Astrocyte of the cerebellum (primary cell): Measurements from ENCODE around the gene GAS7.

Experiments used
- DNase-seq: peaks from one replicate; pipeline ENCODE4 v3.0.0-alpha.2; 2011; ENCODE audit warnings: low read depth
- H3K4me3 ChIP-seq: 2 replicates; pipeline ENCODE4 v1.5.1; 2011; ENCODE audit warnings: mild to moderate bottlenecking, low read depth, low read length, moderate library complexity
- in situ Hi-C: cut with HindIII; loops from 2 replicates; pipeline ENCODE4 v1.10.0; 2017; ENCODE audit warnings: low sequenced_read_pairs
- TF ChIP-seq, protein P1 (sequence below): IDR thresholded peaks from 2 replicates; pipeline ENCODE4 v1.5.1; 2012; ENCODE audit warnings: low read length, low read depth, moderate library complexity, mild to moderate bottlenecking; ENCODE audit errors: missing control alignments

Gene GAS7

DNA sequence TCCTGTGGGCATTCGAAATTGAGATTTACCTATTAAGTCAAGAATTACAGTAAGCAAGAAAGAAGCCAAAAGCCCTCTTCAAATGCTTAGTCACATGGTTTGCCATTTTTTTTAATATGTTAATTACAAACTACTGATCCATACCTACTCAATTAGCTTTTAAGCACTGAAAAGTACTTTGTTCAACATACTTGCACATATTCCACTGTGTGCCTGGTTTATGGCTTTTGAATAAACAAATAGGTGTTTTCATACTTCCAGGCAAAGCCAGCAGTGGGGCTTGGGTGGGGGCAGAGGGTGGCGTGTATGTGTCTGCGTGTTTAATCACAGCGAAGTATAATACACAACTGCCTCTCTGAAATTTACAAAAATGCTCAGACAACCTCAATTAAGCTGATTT lies 51.4 kb downstream of the GAS7 start:
- no peak overlapping the region for H3K4me3 ChIP-seq
- TF ChIP-seq, protein P1, sequence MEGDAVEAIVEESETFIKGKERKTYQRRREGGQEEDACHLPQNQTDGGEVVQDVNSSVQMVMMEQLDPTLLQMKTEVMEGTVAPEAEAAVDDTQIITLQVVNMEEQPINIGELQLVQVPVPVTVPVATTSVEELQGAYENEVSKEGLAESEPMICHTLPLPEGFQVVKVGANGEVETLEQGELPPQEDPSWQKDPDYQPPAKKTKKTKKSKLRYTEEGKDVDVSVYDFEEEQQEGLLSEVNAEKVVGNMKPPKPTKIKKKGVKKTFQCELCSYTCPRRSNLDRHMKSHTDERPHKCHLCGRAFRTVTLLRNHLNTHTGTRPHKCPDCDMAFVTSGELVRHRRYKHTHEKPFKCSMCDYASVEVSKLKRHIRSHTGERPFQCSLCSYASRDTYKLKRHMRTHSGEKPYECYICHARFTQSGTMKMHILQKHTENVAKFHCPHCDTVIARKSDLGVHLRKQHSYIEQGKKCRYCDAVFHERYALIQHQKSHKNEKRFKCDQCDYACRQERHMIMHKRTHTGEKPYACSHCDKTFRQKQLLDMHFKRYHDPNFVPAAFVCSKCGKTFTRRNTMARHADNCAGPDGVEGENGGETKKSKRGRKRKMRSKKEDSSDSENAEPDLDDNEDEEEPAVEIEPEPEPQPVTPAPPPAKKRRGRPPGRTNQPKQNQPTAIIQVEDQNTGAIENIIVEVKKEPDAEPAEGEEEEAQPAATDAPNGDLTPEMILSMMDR = no peak
- no peak for DNase-seq
- in situ Hi-C loops = no loop called here

DNA sequence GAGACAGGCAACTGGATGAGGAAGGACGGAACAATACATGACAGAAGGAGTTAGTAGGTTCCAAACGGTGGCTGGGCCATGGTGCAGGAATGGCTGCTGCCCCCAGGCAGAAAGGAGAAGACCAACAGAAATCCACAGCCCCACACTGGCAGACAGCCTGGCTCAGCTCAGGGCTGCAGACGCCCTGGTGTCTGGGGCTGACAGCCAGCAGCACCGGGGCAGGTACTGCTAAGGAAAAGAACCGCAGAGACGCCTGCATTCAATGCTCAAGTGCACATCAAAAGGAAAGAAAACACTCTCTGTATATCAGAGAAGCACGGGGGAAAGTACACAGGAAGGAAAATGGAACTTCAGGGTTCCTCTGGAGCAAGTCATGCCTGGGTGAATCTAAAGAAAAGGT lies 53.4 kb downstream of the GAS7 start:
- no peak overlapping the region for H3K4me3 ChIP-seq
- DNase-seq = no peak
- in situ Hi-C loops = no loop called here
- TF ChIP-seq, protein P1 = no peak

DNA sequence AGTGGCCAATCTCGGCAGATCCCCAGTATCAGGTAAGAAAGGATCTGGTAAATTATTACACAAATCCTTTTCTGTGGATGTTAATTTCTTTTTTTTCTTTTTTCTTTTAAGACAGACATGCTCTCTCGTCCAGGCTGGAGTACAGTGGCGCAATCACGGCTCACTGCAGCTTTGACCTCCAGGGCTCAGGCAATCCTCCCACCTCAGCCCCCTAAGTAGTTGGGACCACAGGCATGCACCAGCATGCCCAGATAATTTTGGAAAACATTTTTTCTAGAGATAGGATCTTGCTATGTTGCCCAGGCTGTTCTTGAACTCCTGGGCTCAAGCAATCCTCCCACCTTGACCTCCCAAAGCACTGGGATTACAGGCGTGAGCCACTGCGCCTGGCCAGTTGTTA lies 54.0 kb downstream of the GAS7 start:
- TF ChIP-seq, protein P1 = no peak
- DNase-seq = no peak
- no peak overlapping the region for H3K4me3 ChIP-seq
- in situ Hi-C loops = no loop called here

DNA sequence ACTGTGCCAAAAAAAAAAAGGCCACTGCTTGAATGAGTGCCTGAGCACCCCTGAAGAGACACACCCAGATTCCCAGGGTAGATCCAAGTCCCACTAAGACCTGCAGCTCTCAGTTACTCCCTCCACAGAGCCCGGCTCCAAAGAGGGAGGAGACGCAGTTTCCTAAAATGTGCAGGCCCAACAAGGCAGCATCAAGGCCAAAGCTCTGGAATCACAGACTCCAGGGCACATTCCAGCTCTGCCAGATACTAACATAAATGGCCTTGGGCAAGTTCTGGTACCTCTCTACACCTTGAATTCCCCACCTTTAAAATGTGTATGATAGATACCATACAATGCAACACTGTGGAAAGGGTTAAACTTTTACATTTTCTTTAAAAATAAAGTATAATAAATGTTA lies 57.0 kb downstream of the GAS7 start:
- TF ChIP-seq, protein P1 = no peak
- in situ Hi-C loops = no loop called here
- DNase-seq = no peak
- no peak overlapping the region for H3K4me3 ChIP-seq

DNA sequence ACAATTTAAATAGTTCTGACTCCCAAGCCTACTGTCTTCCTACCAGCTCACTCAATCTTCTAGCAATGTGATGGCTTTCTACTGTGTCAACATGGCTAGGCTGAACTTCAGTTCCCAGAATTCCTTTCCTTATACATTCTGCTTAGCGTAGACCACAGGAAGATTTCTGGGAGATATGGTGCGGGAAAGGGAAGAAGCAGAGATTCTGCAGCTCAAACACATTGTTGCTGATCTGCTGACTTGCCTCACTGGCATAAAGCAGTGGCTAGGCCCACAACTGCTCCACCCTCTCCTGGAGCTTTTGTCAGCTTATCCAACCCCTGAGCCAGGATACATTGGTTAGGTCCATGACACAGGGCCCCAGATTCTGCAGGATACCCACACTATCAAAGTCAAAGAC lies 58.8 kb downstream of the GAS7 start:
- DNase-seq = no peak
- TF ChIP-seq, protein P1 = no peak
- in situ Hi-C loops = no loop called here
- no peak overlapping the region for H3K4me3 ChIP-seq

DNA sequence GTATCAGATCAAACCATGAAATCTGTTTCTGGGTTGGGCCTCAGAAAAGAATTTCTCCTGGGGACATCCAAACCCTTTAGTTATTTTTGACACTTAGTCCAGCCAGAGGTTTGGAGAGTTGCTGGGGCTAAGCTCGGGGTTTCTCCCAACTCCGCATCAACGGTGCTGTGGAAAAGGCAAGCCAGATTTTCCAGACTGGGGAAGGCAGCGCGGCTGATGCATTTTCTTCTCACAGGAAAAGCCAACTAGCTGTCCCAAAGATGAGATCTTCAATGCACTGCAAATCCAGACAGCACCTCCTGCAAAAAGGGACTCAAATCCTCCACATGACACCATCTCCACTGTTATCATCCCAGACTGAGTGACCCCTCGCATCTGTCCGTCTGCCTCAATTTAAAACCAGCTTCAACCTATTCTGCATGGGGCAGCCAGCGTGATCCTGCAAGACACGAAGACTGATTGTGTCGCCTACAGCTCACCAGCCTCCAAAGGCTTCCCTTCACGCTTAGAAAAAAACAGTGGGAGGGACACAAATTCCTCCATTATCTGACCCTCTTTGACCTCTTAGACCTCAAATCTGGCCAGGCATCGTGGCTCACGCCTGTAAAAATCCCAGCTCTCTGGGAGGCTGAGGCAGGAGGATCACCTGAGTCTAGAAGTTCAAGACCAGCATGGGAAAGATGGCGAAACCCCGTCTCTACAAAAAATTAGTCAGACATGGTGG lies 62.0 kb downstream of the GAS7 start:
- no peak for DNase-seq
- TF ChIP-seq, protein P1 = no peak
- H3K4me3 ChIP-seq = no peak overlapping the region
- in situ Hi-C loops = no loop called here
